HepG2 (cell line): ENCODE data around the gene ANKRD42. TPM values are rescaled to one million over a fixed set of nuclear protein-coding genes. Genes with fewer than 3 reads are reported as not detected.

Experiments used
- ATF7-NPFF ChIP-seq: sonication (generic); formaldehyde crosslinking; IDR thresholded peaks from 2 replicates; pipeline ENCODE4 v1.8.1; 2023; ENCODE audit warnings: mild to moderate bottlenecking, low read depth, missing genetic modification reagents, moderate library complexity
- CAMTA2 ChIP-seq: sonication (generic); formaldehyde crosslinking; IDR thresholded peaks from 2 replicates; pipeline ENCODE4 v1.4.0; 2020; ENCODE audit warnings: mild to moderate bottlenecking, missing genetic modification reagents, borderline replicate concordance
- EP300 ChIP-seq, 3 experiments: sonication (generic) in 1 of 3; formaldehyde crosslinking in 1 of 3; IDR thresholded peaks; 2 replicates each; pipeline versions ENCODE4 v1.5.1 to v1.6.1; 2011 to 2020; ENCODE audit warnings: low read depth in 2 of 3, low read length in 2 of 3, borderline replicate concordance in 1 of 3, improper control_type of control experiment in 1 of 3, mild to moderate bottlenecking in 1 of 3, missing genetic modification reagents in 1 of 3, moderate library complexity in 1 of 3
- ETV5 ChIP-seq: IDR thresholded peaks from 2 replicates; pipeline ENCODE4 v1.6.1; 2018; ENCODE audit warnings: missing biosample characterization, missing genetic modification reagents, inconsistent platforms, borderline replicate concordance
- FOSL2 ChIP-seq: sonication (generic); formaldehyde crosslinking; IDR thresholded peaks from 2 replicates; pipeline ENCODE4 v1.4.0; 2020; ENCODE audit warnings: missing genetic modification reagents
- KDM2A ChIP-seq: sonication (generic); formaldehyde crosslinking; IDR thresholded peaks from 2 replicates; pipeline ENCODE4 v1.4.0; 2020; ENCODE audit warnings: low read depth, missing genetic modification reagents, borderline replicate concordance
- TARDBP ChIP-seq: sonication (generic); formaldehyde crosslinking; IDR thresholded peaks from 2 replicates; pipeline ENCODE4 v1.8.0; 2022; ENCODE audit warnings: mild to moderate bottlenecking, missing genetic modification reagents
- ZBTB21 ChIP-seq: sonication (generic); formaldehyde crosslinking; IDR thresholded peaks from 2 replicates; pipeline ENCODE4 v1.4.0; 2020; ENCODE audit warnings: missing genetic modification reagents
- ZFX ChIP-seq: sonication (generic); formaldehyde crosslinking; IDR thresholded peaks from 2 replicates; pipeline ENCODE4 v1.4.0; 2020; ENCODE audit warnings: mild to moderate bottlenecking, low read depth, missing genetic modification reagents, moderate library complexity
- ZNF101 ChIP-seq: sonication (generic); formaldehyde crosslinking; IDR thresholded peaks from 2 replicates; pipeline ENCODE4 v1.4.0; 2020; ENCODE audit warnings: mild to moderate bottlenecking, low read depth, missing genetic modification reagents, borderline replicate concordance
- ZNF296 ChIP-seq: sonication (generic); formaldehyde crosslinking; conservative IDR thresholded peaks from 2 replicates; pipeline ENCODE4 v1.5.0; 2020; ENCODE audit warnings: mild to moderate bottlenecking, missing genetic modification reagents
- ZNF646 ChIP-seq: sonication (generic); formaldehyde crosslinking; IDR thresholded peaks from 2 replicates; pipeline ENCODE4 v1.9.0; 2021; ENCODE audit warnings: mild to moderate bottlenecking, missing genetic modification reagents
- ZNF776 ChIP-seq: sonication (generic); formaldehyde crosslinking; IDR thresholded peaks from 2 replicates; pipeline ENCODE4 v1.4.0; 2020; ENCODE audit warnings: mild to moderate bottlenecking, missing genetic modification reagents
- polyA plus RNA-seq, 8 experiments: library from polyadenylated mRNA; depleted of rRNA in 3 of 8; stranded (reverse) in 7 of 8; unstranded in 1 of 8; fragments of >200 nt; fragmentation: Illumina TruSeq in 4 of 8; extraction: Trizol in 4 of 8; gene quantifications; 2 replicates each; pipeline versions ENCODE4 v1.2.1 to v1.2.3, GENCODE V29; 2011 to 2016; ENCODE audit warnings: low read depth in 4 of 8, missing spikeins in 1 of 8, mixed read lengths in 1 of 8; ENCODE audit not compliant: insufficient read depth in 1 of 8
- total RNA-seq, 5 experiments: library from RNA; depleted of rRNA; stranded (reverse); fragments of >200 nt; fragmentation: Illumina TruSeq; extraction: Trizol; gene quantifications; 2 replicates each; pipeline ENCODE4 v1.2.3, GENCODE V29; 2016; ENCODE audit warnings: low read depth in 1 of 5
- TF ChIP-seq, protein P1 (sequence below): sonication (generic); formaldehyde crosslinking; IDR thresholded peaks from 2 replicates; pipeline ENCODE4 v1.4.0; 2020; ENCODE audit warnings: missing genetic modification reagents, borderline replicate concordance
- TF ChIP-seq, protein P2 (sequence below): sonication (generic); formaldehyde crosslinking; IDR thresholded peaks from 2 replicates; pipeline ENCODE4 v1.5.1; 2020; ENCODE audit warnings: mild to moderate bottlenecking, missing genetic modification reagents, moderate library complexity

ANKRD42 gene
- total and polyA plus RNA-seq, 2 of the 13 experiments (the other 11 are each of a cell fraction or from before 2014, with no cell fraction given): 2.2 to 3.7 TPM

GRCh38 chr11:83194281-83195142 is 1.0 kb downstream of the ANKRD42 start (continued):
- TF ChIP-seq ZNF646 (CRISPR knock-in tag): no peak
- TF ChIP-seq, protein P1, sequence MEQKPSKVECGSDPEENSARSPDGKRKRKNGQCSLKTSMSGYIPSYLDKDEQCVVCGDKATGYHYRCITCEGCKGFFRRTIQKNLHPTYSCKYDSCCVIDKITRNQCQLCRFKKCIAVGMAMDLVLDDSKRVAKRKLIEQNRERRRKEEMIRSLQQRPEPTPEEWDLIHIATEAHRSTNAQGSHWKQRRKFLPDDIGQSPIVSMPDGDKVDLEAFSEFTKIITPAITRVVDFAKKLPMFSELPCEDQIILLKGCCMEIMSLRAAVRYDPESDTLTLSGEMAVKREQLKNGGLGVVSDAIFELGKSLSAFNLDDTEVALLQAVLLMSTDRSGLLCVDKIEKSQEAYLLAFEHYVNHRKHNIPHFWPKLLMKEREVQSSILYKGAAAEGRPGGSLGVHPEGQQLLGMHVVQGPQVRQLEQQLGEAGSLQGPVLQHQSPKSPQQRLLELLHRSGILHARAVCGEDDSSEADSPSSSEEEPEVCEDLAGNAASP (CRISPR knock-in tag): 0 out of 2 replicates have a peak, but pooled peaks have one; percentile 1
- TF ChIP-seq EP300 (IDR thresholded peaks at IDR 0.05; ENCODE audit: low read depth in 2 of 2, low read length in 2 of 2): no peak
- no peak for TF ChIP-seq EP300 (CRISPR knock-in tag; IDR thresholded peaks at IDR 0.05; ENCODE audit: borderline replicate concordance)
- 0 out of 2 replicates have a peak, but pooled peaks have one; percentile 9 for TF ChIP-seq CAMTA2 (CRISPR knock-in tag)
- peak; percentile 24; the same call in 1 of the 2 replicates for TF ChIP-seq ATF7-NPFF (CRISPR knock-in tag)
- TF ChIP-seq TARDBP (CRISPR knock-in tag): 0 out of 2 replicates have a peak, but pooled peaks have one; percentile 40
- no peak for TF ChIP-seq ZBTB21 (CRISPR knock-in tag)
- TF ChIP-seq ZNF101: no peak
- TF ChIP-seq FOSL2 (CRISPR knock-in tag): peak; percentile 75
- TF ChIP-seq, protein P2, sequence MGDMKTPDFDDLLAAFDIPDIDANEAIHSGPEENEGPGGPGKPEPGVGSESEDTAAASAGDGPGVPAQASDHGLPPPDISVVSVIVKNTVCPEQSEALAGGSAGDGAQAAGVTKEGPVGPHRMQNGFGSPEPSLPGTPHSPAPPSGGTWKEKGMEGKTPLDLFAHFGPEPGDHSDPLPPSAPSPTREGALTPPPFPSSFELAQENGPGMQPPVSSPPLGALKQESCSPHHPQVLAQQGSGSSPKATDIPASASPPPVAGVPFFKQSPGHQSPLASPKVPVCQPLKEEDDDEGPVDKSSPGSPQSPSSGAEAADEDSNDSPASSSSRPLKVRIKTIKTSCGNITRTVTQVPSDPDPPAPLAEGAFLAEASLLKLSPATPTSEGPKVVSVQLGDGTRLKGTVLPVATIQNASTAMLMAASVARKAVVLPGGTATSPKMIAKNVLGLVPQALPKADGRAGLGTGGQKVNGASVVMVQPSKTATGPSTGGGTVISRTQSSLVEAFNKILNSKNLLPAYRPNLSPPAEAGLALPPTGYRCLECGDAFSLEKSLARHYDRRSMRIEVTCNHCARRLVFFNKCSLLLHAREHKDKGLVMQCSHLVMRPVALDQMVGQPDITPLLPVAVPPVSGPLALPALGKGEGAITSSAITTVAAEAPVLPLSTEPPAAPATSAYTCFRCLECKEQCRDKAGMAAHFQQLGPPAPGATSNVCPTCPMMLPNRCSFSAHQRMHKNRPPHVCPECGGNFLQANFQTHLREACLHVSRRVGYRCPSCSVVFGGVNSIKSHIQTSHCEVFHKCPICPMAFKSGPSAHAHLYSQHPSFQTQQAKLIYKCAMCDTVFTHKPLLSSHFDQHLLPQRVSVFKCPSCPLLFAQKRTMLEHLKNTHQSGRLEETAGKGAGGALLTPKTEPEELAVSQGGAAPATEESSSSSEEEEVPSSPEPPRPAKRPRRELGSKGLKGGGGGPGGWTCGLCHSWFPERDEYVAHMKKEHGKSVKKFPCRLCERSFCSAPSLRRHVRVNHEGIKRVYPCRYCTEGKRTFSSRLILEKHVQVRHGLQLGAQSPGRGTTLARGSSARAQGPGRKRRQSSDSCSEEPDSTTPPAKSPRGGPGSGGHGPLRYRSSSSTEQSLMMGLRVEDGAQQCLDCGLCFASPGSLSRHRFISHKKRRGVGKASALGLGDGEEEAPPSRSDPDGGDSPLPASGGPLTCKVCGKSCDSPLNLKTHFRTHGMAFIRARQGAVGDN (CRISPR knock-in tag): peak; percentile 43
- TF ChIP-seq ZNF776: 0 out of 2 replicates have a peak, but pooled peaks have one; percentile 70
- TF ChIP-seq KDM2A: peak; percentile 41
- peak; percentile 24; the same call in 1 of the 2 replicates for TF ChIP-seq ETV5
- no peak for TF ChIP-seq ZNF296
- peak; percentile 39; the same call in 1 of the 2 replicates for TF ChIP-seq ZFX (CRISPR knock-in tag)
